GM12892 (cell line): ENCODE measurements around the gene TMPRSS4.

Source experiments
- DNase-seq: peaks from one replicate; pipeline ENCODE4 v3.0.0; 2011; ENCODE audit not compliant: insufficient read length
- FAIRE-seq: peaks from 2 replicates; lab custom pipeline; 2011; peaks lifted over from hg19 to GRCh38; lab: Jason Lieb, UNC
- POLR2A ChIP-seq: IDR thresholded peaks from 2 replicates; pipeline ENCODE4 v1.6.1; 2011; ENCODE audit warnings: low read depth, low read length, control low read depth
- POLR2AphosphoS5 ChIP-seq: IDR thresholded peaks from 2 replicates; pipeline ENCODE4 v1.6.1; 2011; ENCODE audit warnings: low read depth, low read length, control low read depth
- TAF1 ChIP-seq: IDR thresholded peaks from 2 replicates; pipeline ENCODE4 v1.6.1; 2011; ENCODE audit warnings: low read depth, mild to moderate bottlenecking, control low read depth, low read length, borderline replicate concordance

TMPRSS4 gene

DNA sequence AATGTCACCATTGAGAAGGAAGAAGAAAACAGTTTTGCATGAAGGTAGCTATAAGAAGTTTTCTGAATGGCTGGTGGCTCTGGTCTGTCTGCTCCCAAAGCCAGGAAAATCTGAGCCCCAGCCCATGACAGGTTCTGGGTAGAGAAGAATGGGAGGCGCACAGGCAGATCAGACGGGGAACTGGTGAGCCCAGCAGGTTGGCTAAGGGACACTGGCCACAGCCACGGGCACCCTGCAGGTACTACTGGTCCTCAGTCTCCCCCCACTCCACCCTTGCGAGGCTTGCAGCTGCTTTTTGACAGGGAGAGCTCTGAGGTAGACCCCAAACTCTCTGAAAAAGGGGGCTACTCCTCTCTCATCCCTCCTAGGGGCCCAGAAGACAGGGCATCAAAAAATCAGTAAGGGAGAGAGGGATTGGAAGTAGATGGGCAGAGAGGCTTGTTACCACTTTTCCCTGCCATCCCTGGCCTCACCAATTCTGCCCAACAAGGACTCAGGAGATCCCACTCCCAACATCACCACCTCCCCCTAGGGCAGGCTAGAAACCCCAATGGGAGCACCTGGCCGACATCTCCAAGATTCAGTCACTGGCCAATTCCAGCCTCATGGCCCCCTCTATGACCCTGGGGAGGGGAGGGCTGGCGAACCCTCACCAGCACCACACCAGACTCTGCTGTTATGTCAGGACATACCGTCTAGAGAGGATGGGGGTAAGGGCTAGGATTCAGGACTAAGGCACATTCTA lies 58.3 kb downstream of the TMPRSS4 start:
- DNase-seq (no peak), FAIRE-seq (no peak)
- TF ChIP-seq POLR2A = no peak
- TF ChIP-seq POLR2AphosphoS5 = no peak
- no peak for TF ChIP-seq TAF1

DNA sequence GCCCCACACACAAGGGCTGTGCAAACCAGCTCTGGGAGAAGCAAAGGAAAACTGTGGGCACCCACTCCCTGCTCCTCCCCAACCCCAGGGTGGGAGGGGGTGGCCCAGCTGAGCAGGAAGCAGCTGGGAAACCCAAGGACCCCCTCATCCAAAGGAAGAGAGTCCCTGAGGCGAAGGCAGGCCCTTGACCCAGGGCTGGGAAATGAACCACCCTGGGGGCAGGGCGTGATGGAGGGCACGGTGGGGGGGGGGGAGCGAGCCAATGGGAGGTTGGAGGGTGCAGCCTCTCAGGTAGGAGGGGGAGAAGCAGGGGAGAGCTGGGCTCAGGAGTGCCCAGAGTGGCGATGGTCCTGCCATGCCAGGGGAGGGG lies 58.9 kb downstream of the TMPRSS4 start:
- FAIRE-seq (no peak), DNase-seq (no peak)
- TF ChIP-seq TAF1 (no peak), POLR2AphosphoS5 (no peak), POLR2A (no peak)

DNA sequence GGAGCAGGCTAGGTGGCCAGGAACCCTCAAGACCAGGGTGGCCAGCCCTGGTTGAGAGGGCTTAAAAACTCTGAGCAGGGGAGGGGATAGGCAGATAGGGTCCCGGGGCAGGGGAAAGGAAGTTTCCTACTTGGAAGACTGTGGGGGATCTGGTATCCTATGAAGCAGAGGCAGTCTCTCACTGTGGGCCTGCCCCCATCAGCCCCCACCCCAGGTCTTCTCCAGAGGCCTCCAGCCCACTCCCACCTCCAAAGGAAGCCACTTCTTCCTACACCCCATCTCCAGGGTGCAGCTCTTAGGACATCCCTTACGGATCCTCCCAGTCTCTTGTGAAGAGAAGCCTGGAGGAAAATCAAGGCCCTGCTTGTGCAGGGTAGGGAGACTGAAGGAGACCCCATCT lies 59.5 kb downstream of the TMPRSS4 start:
- DNase-seq (no peak), FAIRE-seq (no peak)
- no peak for TF ChIP-seq TAF1
- TF ChIP-seq POLR2AphosphoS5 = no peak
- TF ChIP-seq POLR2A = no peak

DNA sequence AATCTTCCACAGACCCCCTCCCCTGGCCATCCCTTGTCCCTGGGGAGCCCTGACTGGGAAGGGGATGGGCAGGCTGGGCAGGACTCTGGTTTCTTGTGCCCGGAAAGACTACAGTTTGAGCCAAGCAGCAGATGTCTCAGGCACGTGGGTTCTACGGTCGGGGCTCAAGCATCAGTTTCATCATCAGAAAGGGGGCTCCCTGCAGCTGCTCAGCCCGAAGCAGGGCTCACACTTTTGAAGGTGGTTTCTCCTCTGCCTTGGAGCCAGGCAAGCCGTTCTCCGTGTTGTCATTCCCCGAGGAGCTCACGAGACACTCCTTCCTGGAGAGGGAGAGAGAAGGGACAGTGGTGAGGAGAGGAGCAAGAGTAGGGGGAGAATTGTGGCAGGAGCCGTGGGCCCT lies 59.9 kb downstream of the TMPRSS4 start:
- no peak for FAIRE-seq
- no peak for DNase-seq
- TF ChIP-seq POLR2A (no peak), POLR2AphosphoS5 (no peak), TAF1 (no peak)

DNA sequence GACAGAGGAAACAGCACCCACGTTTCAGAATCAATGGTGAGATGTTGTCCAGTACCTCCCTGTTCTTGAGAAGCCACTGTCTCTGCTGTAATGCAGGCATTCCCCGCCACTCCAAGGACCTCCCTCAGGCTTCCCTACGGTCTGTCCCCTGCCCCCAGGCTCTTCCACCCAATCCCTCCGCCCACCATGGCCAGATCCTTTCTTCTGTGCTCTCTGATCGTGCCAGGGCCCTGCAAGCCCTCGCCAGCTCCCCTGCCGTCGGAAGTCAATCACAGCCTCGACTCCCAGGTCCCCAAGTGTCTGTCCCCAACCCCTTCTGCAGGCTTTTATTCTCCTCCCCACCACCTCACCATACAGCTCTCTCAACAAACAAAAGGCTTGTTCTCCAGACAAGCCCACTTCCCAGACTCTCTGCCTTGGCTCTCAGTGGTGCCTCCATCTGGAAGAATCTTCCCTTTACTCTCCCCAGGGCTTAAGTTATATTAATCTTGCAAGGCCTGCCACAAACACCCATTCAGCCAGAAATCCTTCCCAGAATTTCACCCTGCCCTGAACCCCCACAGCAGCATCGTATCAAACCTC lies 62.1 kb downstream of the TMPRSS4 start:
- DNase-seq (no peak), FAIRE-seq (no peak)
- TF ChIP-seq POLR2AphosphoS5 (no peak), POLR2A (no peak), TAF1 (no peak)

DNA sequence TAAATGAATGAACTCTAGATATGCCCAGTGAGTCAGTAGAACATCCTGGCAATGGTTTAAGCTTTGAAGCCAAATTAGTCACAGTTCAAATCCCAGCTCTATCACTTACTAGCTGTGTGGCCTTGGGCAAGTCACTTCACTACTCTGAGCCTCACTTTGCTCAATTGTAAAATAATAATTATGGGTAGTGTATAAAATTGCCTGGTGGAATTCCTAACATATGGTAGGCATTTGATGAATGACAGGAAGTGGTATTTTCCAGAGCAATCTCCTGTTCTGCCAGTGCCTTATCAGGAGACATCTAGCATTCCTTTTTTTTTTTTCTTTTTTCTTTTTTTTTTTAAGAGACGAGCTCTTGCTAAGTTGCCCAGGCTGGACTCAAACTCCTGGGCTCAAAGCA lies 62.7 kb downstream of the TMPRSS4 start:
- DNase-seq (no peak), FAIRE-seq (no peak)

DNA sequence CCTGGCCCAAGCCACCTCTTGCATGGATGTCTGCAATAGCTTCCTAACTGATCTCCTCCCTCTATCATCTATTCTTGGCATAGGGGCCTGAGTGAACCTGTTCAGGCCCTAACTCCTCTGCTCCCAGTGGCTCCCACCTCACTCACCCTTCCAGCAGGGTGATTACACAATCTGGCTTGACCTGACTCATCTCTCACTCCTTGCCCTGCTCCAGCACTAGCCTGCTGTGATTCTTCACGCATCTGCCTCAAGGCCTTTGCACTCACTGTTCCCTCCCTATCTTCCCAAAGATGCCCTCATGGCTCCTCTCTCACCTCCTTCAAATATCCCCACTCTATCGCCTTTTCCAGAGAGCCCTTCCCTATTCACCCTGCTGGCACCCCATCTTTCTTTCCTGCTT lies 65.2 kb downstream of the TMPRSS4 start:
- DNase-seq = no peak
- TF ChIP-seq POLR2AphosphoS5 = no peak
- no peak for TF ChIP-seq POLR2A
- TF ChIP-seq TAF1 = no peak
- FAIRE-seq = peak; percentile 42

More for the DNA sequence above, 62.7 kb downstream of the TMPRSS4 start:
- TF ChIP-seq POLR2AphosphoS5 (no peak), POLR2A (no peak), TAF1 (no peak)

DNA sequence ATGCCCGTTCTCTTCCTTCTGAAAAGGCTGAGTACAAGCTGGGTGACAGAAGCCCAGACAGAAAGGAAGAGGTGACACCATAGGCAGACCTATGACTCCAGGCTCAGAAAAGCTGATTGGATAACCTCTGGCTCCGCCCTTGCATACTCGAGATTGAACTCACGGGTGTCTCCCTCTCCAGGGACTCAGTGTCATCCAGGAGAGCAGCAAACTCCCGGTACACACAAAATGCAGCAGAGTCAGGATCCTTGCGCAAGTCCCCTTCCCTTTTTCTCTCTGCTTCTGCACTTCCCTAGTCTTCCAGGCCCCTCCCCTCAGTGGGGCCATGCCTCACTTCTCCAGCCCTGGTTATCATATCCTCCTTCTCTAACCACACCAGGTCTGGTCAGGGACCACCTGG lies 65.9 kb downstream of the TMPRSS4 start:
- peak; percentile 44 for FAIRE-seq
- TF ChIP-seq POLR2A = no peak
- no peak for DNase-seq

DNA sequence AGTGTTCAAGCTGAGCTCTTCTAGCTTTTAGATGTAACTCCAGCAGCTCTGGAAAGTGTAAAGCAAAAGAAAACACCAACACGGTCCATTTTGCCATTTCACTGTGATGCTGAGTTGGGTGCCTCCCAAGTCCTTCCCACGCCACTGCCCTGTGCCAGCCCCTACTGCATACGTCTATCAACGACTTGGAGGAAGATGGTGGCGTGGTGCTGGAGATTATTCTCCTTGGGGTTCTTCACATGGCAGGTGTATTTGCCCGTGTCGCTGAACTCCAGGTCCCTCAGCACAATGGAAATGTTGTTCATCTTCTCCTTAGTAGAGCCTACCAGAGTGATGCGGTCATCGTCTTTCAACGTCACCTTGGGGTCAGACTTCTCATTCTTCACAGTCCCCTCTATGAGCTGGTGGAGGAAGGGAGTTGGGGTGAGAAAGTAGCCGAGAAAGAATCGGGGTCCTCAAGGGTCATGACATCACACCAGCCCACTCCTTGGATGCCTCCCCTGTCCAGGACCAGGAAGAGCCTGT lies 66.8 kb downstream of the TMPRSS4 start:
- DNase-seq = no peak
- TF ChIP-seq POLR2A (no peak), POLR2AphosphoS5 (no peak), TAF1 (no peak)
- FAIRE-seq = no peak

DNA sequence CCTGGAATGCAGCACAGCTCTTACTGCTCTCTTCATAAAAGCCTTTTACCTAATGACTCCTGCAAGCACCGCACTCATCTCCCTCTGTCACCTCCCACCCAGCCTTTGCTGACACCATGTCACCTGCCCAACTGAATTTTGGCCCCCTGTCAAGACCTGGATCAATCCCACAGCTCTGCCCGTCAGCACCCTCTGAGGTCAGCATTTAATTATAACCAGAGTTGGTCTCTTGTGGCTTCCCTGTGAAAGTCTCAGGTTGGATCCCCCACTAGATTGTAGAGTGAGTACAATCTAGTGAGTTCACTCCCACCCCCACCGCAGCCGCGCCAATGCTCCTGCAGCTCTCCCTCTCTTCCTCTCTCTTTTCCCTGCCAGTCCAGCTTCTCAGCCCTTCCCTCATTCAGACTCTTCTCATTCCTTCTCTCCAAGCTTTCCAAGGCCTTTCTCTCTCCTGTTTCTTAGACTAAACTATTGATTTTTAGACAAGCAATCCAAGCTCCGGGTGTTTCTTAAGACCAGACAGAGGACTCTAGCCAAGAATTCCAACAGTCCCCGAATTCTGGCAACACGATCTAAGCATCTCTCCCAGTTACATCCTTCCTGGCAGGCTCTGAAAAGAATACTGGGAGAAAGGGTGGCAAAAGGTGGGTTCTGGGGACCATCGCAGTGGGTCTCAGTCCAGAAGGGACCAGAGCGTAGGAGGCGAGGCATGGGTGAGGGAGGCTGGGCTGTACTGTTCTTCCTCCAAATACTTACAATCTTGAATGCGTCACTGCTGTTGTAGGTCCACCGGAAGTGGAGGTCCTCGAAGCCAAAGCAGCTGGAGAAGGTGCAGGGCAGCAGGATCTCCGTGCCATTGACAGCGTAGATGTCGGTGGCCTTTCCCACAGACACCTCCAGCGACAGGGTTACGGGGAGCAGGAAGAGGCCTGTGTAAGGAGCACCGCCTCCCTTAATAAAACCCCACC lies 67.7 kb downstream of the TMPRSS4 start:
- TF ChIP-seq POLR2AphosphoS5 (no peak), TAF1 (no peak), POLR2A (no peak)
- FAIRE-seq = peak; percentile 38
- DNase-seq = no peak

DNA sequence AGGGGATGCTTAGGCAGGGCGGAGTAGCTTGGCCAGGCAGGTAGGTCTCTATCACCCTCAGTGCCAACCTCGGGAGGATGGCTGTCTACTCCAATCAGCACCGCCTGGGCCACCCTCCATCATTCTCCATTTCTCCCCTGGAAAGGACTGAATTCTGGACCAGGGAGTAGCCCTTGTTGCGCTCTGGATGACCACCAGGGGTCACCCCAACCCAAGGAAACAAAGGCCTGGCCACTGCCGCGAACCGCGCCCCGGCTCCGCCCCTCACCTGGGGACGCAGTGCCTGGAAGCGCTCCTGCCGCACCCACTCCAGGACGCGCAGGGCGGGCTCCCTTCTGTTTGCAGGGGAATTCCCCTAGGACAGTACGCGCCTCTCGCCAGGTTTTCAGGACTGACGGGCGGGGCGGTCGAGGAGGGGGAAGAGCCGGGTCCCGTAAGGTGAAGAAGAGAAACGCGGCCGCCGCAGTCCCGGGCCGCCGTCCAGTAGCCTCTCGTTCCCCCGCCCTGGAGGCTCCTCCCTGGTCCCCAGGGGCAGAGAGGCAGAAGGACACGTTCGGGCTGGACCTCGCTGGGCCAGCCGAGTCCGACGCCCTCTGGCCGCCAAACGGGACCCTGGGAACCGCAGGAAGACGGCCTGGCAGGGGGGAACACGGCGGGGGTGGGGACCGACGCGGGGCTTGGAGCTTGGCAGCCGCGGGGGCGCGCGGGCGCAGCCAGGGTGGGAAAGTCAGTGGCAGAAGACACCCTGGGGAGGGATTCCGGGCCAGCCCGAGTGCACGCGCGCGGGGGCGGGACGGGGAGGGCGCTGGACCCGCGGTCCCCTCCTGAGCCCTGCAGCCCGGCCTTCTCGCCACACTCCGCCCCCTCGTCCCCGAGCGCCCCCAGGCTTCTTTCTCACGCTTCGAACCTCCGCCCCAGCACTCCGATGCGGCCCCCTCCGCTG lies 68.7 kb downstream of the TMPRSS4 start:
- TF ChIP-seq POLR2AphosphoS5 (no peak), POLR2A (no peak), TAF1 (no peak)
- FAIRE-seq (peak; percentile 92), DNase-seq (peak; percentile 95)

DNA sequence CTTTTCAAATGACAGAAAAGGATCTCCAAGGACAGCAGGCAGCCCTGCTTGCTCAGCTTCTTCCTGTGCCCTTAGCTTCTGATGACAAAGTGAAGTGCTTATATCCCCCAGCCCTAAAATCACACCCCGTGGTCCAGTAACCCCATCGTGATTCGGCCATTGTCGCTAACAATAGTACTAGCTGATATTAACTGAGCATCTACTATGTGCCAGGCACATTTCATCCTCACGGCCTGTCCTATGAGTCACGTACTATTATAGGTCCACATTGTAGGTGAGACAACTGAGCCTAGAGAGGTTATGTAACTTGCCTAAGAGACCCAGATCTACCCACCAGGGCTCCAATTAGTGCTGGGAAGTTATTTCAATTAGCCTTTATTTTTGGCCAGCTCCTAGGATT lies 69.7 kb downstream of the TMPRSS4 start:
- TF ChIP-seq POLR2A (no peak), TAF1 (no peak), POLR2AphosphoS5 (no peak)
- DNase-seq (no peak), FAIRE-seq (no peak)
